GM21526 (cell line): ENCODE measurements around the gene CORIN.

Experiments
- ATAC-seq: cut with Tn5 transposase; IDR thresholded peaks from one replicate; pipeline ENCODE4 v1.9.1; 2021; ENCODE audit warnings: moderate library complexity; ENCODE audit not compliant: unreplicated experiment, low FRiP score

CORIN gene

DNA sequence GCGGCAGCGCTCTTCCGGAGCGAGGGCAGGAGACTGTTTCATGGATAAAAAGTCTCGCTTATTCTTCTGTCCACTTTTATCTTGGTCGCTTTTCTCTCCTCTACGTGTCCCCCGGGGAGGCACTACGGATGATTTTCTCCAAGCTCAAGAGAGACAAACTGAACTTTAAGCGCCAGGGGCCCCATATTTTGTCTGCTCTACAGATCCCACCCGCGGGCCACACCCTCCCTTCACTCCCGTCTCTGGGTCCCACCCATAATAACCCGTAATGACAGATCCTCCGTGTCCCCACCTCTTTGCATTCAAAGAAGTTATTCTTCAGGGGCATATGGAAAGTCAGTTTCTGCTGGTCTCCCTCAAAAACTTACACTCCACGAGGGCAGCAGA lies at the start of gene CORIN:
TSS of gene CORIN (minus strand) at position 160 of the 387 bp plus-strand sequence. CDS start at position 42, 118 bp downstream.
- ATAC-seq = no peak

- no peak for ATAC-seq
Observed at GRCh38 chr4:47882228-47882627, 44.4 kb upstream of the CORIN start.

GRCh38 chr4:47879458-47879857 lies 41.6 kb upstream of the CORIN start:
- ATAC-seq = no peak

GRCh38 chr4:47876784-47877546 lies 39.1 kb upstream of the CORIN start:
- no peak for ATAC-seq

DNA sequence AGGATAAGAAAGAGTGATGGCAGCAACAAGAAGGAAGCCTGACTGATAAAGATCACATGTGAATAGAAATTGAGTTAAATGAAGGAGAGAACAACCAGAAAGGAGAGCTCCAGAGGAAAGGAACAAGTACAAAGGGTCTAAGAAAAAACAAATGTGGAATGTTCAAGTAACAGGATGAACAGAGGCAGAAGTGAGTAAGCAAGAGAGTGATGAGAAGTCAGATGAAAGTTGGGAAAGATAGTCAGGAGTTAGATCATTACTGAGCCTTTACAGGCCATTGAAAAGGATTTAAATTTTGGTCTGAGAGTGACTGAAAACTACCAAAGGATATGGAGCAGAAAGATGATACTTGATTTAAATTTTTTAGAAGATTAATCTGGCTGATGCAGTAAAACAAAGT lies 38.4 kb upstream of the CORIN start:
- ATAC-seq = no peak

GRCh38 chr4:47873877-47874541 lies 36.1 kb upstream of the CORIN start:
- ATAC-seq = no peak

DNA sequence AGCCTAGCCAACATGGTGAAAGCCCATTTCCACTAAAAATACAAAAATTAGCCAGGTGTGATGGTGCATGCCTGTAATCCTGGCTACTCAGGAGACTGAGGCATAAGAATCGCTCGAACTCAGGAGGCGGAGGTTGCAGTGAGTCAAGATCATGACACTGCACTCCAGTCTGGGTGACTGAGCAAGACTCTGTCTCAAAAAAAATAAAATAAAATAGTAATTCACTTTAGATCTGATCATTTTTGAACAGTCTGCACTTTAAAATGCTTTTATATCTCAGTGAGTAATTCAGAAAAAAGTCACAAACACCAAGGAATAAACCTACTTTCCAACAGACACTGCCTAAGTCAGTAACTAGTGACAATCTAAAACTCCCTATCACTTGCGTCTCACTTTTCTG lies 25.6 kb upstream of the CORIN start:
- no peak for ATAC-seq

GRCh38 chr4:47862297-47862696 lies 24.4 kb upstream of the CORIN start:
- ATAC-seq = no peak

GRCh38 chr4:47860305-47860704 lies 22.4 kb upstream of the CORIN start:
- no peak for ATAC-seq

- no peak for ATAC-seq
Observed at GRCh38 chr4:47858006-47858405, 20.1 kb upstream of the CORIN start.

DNA sequence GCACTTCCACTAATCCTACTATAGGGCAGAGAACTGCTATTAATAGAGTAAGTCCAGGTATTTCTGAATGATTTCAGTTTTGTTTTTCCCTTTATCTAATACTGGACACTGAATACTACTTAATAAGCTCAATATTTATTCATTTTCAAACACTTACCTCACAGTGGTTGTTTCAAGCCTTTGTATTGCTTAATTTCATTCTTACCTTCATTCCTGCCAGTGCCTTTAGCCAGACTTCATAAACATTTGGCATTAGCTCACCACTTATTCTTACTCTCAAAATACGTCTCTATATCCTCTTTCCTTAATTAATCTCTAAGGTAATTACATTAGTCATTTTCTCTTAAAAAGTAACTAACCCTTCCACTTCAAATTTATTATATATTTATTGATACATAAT lies 18.8 kb upstream of the CORIN start:
- no peak for ATAC-seq

DNA sequence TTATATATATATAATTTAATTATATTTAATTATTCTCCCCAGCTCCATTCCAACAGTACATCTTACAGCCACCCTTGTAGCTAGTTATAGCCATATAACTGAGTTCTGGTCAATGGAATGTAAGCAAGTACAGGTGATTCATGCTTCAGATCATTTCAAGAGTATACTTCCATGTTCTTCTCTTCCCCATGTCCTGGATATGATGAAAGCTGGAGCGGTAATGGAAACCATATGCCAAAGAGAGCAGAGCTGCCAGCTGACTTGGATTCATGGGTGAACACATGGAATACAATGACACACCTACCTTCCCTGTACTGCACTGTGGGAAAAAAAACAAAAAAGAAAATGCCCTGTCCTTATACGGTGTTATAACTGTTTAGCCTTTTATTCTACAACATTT lies 17.5 kb upstream of the CORIN start:
- no peak for ATAC-seq

DNA sequence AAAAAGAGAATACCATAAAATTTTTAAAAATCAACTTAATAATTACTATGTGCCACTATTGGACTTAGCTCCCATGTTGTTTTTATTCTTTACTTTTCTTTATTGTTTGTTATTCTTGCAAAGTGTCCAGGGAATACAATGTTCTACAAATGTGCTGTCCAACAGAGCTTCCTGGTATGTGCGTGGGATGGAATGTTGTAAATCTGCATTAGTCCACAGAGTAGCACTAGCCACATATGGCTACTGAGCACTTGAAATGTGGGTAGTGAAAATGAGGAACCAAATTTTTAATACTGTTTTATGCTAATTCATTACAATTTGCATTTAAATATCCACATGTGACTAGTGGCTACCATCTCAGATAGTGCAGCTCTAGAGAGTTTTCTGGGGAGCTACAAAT lies 14.3 kb upstream of the CORIN start:
- no peak for ATAC-seq

DNA sequence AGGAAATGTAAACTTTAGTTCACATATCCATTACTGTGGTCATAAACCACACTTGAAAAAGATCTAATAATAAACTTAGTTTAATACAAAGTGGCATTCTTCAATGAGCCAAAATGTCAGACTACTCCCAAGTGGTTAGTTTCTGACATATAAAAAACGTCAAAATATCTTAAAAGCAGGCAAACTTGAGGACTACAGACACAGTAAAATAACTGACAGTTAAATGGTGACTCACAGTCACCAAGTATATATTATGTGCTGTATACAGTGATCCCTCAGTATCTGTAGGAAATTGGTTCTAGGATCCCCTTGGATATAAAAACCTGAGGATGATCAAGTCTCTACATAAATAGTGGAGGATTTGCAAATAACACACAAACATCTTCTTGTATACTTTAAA lies 11.6 kb upstream of the CORIN start:
- ATAC-seq = no peak

- ATAC-seq = no peak
Observed at GRCh38 chr4:47848041-47848440, 10.2 kb upstream of the CORIN start.

GRCh38 chr4:47842985-47843384 lies 5.1 kb upstream of the CORIN start:
- no peak for ATAC-seq

GRCh38 chr4:47840291-47840690 lies 2.4 kb upstream of the CORIN start:
- ATAC-seq = no peak

DNA sequence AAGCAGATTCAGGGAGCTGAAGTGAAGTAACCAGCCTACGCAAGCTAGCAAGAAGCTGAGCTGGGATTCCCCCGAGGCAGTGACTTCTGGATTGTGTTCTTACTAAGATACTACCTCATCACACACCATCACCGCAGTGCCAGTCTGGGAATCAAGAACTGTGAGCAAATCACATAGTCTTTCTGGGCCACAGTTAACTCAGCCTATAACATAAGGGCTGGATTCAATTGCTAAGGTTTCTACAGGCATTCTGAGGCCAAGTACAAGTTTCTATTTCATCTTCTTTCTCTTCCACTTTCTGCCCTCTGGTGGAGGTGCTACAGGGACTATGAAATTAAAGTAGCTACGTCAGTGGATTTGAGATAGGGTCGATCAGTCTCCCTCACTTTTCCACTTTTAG lies 1.4 kb upstream of the CORIN start:
- peak; percentile 66 for ATAC-seq

- ATAC-seq = no peak
Observed at GRCh38 chr4:47838445-47838844, 578 bp upstream of the CORIN start.

DNA sequence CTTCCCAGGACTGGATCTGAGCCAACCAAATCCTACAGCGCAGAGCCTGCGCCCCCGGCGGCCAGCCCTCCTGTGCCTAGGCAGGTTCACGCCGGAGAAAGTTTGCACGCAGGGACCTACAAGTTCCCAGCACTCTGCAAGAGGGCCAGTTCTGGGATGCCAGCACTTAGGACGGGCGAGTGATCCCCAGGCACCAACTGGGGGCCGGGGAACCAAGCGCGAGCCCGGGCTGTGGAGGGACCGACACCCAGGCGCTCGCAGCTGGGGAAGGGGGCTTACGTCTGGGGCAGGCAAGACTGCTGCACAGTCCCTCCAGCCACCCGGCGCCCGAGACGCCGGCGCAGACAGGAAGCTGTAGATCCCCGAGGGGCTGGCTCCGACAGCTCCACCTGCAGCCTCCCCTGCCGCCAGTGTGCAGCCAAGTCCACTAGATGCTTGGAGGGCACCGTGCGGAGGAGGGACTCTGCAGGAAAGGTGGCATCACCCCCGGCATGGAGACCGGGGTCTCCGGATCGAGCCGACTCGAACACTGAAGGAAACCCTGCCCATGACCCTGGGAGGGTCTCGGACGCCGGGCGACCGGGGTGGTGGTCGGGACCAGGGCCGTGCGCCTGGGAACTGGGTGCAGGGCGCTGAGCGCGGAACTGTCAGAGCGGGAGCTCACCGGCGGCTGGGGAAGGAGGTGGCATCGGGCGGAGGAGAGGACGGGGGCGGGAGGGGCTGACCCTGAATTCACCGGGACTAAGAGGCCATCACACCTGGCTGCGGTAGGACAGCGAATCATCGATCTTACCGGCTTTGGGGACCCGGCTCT lies 566 bp downstream of the CORIN start:
- peak; percentile 64 for ATAC-seq

GRCh38 chr4:47836641-47837093 lies 1.2 kb downstream of the CORIN start:
- peak; percentile 74 for ATAC-seq
